22Rv1 (cell line): Measurements from ENCODE around the gene OR2K2.
A peak's percentile ranks its signal among the peaks of the same experiment; 100 is the strongest.
"Not testable (repeated sequence)": the region's sequence is repeated elsewhere in the genome, so short reads cannot be mapped to it uniquely, and the experiment has no call there.

Source experiments
- H3K27ac ChIP-seq: fragments of 450-650 bp; 2 replicates; pipeline ENCODE4 v1.5.1; 2017
- ZFX ChIP-seq: fragments of 450-650 bp; IDR thresholded peaks from 2 replicates; pipeline ENCODE4 v1.6.1; 2017; ENCODE audit warnings: antibody characterized with exemption, borderline replicate concordance
- TF ChIP-seq, protein P1 (sequence below): fragments of 450-650 bp; IDR thresholded peaks from 2 replicates; pipeline ENCODE4 v1.5.1; 2017; ENCODE audit warnings: mild to moderate bottlenecking

OR2K2 gene

DNA sequence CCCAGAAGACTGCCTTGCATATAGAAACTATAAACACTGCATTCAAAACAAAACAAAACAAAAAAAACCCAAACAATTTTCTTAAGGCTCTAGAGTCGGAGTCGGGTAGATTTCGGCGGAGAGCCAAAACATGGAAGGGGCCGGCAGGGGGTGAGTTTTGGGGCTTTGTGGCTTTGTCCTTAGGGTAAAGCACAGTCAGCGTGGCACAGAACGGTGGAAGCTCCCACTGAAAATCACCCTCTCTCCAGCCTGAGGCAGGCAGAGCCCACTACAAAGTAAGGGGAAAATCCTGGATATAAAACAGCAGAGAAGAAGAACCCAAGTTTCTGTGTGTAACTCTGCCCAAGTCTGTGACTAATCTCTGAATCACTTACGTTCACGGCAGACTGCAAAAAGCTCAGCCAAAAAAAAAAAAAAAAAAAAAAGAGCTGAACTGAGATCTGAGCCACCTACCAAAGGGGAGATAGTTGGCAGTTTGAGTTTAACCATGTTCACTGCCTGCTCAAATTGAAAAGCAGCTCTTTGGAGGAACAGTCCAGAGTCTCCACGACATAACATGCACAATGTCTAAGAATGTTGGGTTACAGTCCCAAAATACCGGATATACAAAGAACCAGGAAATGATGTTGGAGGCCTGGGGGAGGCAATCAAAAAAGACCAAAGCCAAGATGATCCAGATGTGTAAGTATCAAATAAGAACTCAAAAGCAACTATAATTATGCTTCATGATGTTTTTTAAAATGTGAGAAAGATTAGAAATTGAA, 26.6 kb upstream of the OR2K2 start:
- TF ChIP-seq, protein P1, sequence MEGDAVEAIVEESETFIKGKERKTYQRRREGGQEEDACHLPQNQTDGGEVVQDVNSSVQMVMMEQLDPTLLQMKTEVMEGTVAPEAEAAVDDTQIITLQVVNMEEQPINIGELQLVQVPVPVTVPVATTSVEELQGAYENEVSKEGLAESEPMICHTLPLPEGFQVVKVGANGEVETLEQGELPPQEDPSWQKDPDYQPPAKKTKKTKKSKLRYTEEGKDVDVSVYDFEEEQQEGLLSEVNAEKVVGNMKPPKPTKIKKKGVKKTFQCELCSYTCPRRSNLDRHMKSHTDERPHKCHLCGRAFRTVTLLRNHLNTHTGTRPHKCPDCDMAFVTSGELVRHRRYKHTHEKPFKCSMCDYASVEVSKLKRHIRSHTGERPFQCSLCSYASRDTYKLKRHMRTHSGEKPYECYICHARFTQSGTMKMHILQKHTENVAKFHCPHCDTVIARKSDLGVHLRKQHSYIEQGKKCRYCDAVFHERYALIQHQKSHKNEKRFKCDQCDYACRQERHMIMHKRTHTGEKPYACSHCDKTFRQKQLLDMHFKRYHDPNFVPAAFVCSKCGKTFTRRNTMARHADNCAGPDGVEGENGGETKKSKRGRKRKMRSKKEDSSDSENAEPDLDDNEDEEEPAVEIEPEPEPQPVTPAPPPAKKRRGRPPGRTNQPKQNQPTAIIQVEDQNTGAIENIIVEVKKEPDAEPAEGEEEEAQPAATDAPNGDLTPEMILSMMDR, result no peak
- no peak for TF ChIP-seq ZFX
- H3K27ac ChIP-seq, result no peak overlapping the region

DNA sequence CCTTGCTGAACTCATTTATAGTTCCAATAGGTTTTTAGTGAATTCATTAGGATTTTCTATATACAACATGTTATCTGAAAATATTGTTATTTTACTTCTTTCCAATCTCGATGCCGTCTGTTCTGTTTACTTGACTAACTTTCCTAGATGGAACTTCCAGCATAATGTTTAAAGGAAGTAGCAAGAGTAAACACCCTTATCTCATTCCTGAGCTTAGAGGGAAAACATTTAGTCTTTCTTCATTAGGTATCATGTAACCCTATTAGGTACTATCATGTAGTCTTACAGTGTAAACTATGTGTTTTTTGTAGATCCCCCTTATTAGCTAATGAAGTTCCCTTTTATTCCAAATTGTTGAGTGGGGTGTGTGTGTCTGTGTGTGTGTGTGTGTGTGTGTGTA, 22.5 kb upstream of the OR2K2 start:
- H3K27ac ChIP-seq, result no peak overlapping the region

DNA sequence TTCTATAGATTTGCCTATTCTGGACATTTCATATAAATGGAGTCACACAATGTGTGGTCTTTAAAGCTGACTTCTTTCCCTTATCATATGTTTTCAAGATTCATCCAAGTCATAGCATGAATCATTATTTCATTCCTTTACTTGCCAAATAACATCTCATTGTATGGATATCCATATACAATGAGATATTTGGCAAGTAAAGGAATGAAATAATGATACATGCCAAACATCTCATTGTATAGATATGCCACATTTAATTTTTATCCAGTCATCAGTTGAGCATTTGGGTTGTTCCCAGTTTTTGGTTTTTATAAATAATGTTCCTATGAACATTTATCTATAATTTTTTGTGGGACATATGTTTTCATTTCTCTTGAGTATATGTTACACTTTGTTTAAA, 20.5 kb upstream of the OR2K2 start:
- no peak overlapping the region for H3K27ac ChIP-seq
- TF ChIP-seq, protein P1, result no peak
- TF ChIP-seq ZFX, result no peak

More for the DNA sequence above, 22.5 kb upstream of the OR2K2 start:
- no peak for TF ChIP-seq ZFX
- TF ChIP-seq, protein P1, result no peak

DNA sequence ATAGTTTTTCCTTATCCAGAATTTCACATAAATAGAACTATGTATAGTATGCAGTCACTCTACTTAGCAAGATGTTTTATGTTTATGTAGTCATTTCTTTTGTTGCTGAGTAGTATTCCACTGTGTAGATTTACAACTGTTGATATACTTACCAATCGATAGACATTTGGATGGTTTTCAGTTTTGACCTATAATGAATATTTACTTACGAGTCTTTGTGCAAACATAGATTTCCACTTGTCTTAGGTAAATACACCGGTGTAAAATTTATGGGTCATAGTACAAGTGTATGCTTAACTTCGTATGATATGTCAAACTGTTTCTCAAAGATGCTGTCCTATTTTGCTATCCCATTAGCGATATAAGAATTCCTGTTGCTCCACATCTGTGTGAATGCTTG, 19.7 kb upstream of the OR2K2 start:
- peak overlapping the region; percentile 61 for H3K27ac ChIP-seq
- no peak for TF ChIP-seq ZFX
- TF ChIP-seq, protein P1, result no peak

DNA sequence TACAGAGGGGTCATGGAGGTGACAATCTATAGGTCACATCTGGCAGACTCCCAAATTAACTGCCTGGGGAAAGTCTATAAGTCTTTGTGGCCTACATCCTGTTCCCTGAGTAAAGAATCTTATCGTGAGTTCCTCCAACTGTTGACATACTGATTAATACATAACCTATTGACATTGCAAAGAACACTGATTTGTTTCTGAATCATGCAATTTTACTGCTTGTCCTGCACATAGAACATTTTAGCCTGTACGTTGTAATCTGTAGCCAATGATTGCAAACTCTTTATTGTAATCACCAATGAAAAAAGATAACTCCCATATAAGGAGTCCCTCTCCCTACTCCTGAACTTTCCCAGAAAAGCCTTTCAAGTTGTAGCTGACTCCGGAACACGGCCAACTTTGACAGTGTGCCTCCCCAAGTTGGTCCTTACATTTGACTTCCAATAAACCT, 18.8 kb upstream of the OR2K2 start:
- peak overlapping the region; percentile 61 for H3K27ac ChIP-seq
- TF ChIP-seq ZFX, result no peak
- TF ChIP-seq, protein P1, result no peak

DNA sequence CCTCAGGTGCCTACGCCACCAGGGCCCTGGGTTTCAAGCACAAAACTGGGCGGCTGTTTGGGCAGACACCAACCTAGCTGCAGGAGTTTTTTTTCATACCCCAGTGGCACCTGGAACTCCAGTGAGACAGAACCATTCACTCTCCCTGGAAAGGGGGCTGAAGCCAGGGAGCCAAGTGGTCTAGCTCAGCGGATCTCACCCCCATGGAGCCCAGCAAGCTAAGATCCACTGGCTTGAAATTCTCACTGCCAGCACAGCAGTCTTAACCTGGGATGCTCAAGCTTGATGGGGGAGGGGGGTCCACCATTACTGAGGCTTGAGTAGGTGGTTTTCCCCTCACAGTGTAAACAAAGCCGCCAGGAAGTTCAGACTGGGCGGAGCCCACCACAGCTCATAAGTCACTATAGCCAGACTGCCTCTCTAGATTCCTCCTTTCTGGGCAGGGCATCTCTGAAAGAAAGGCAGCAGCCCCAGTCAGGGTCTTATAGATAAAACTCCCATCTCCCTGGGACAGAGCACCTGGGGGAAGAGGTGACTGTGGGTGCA, 4.4 kb upstream of the OR2K2 start:
- not testable (repeated sequence) for H3K27ac ChIP-seq

DNA sequence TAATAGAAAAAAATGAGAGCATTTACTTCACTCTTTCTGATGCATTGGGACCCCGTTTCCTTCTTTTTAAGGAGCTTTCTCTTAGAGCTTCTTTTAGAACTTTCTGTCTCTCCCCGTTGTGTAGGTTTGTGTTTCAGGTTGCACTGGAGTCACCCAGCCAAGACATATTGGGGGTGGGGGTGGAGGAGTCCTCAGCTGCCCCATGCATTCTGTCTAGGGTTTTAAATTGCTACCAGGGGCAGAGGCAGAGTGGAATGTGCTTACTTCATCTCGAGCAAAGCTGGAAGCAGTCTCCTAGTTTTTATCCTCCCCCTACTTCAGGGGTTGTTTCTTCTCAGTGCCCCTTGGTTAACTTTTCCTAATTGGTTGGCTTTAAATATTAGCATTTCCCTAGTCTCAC, 9.4 kb downstream of the OR2K2 start:
- TF ChIP-seq, protein P1, result no peak
- TF ChIP-seq ZFX, result no peak

More for the DNA sequence above, 9.4 kb downstream of the OR2K2 start:
- no peak overlapping the region for H3K27ac ChIP-seq
